ENCODE measurements around the gene CBLB.

CBLB gene

DNA sequence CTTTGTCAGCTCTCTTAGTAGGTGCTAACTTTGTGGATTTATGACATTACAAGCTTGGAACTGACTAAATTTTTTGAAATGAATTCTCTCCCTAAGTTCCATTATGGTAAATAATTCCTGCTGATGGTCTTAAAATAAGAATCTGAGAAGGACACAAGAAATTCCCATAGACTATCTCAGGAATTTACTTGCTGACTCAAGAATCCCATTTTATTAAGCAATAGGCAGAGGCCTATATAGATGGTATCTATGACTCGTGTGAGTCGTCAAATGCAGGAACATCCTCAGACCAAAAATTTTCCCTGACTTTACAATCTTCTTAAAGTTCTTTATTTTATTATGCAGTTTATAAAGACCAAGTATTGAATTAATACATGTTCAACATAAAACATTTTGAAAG, 30.7 kb upstream of the CBLB start:
- no peak for DNase-seq (ENCODE audit: low spot score)
- in situ Hi-C loops (cut with MboI; ENCODE audit: low pct_unique_long_range_greater_than_20kb, low sequenced_read_pairs, unreplicated experiment) = no loop called here

DNA sequence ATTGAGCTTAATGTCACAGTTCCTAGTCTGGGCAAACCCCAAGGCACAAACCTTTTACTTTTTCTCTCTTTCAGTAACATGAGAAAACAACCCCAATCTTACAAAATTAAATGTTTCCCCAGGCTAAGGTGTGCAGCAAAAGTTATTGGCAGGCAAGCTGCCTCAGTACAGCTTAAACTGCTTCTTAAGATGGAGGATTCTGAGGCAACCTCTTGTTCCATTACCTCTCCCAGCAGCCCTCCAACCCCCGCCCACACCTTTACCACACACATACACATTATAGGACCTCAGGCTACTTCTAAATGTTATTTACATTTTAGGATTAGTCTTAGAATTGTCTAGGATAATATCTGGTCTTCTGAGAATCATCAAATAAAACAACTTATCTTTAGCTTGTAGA, 22.3 kb upstream of the CBLB start:
- no peak for DNase-seq (ENCODE audit: low spot score)
- in situ Hi-C loops (cut with MboI; ENCODE audit: low pct_unique_long_range_greater_than_20kb, low sequenced_read_pairs, unreplicated experiment) = no loop called here
- TF ChIP-seq, protein P1, sequence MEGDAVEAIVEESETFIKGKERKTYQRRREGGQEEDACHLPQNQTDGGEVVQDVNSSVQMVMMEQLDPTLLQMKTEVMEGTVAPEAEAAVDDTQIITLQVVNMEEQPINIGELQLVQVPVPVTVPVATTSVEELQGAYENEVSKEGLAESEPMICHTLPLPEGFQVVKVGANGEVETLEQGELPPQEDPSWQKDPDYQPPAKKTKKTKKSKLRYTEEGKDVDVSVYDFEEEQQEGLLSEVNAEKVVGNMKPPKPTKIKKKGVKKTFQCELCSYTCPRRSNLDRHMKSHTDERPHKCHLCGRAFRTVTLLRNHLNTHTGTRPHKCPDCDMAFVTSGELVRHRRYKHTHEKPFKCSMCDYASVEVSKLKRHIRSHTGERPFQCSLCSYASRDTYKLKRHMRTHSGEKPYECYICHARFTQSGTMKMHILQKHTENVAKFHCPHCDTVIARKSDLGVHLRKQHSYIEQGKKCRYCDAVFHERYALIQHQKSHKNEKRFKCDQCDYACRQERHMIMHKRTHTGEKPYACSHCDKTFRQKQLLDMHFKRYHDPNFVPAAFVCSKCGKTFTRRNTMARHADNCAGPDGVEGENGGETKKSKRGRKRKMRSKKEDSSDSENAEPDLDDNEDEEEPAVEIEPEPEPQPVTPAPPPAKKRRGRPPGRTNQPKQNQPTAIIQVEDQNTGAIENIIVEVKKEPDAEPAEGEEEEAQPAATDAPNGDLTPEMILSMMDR (IDR thresholded peaks at IDR 0.05; ENCODE audit: extremely low read depth, insufficient read depth, missing control alignments) = no peak

More for the DNA sequence above, 30.7 kb upstream of the CBLB start:
- TF ChIP-seq, protein P1 (IDR thresholded peaks at IDR 0.05; ENCODE audit: extremely low read depth, insufficient read depth, missing control alignments) = no peak

DNA sequence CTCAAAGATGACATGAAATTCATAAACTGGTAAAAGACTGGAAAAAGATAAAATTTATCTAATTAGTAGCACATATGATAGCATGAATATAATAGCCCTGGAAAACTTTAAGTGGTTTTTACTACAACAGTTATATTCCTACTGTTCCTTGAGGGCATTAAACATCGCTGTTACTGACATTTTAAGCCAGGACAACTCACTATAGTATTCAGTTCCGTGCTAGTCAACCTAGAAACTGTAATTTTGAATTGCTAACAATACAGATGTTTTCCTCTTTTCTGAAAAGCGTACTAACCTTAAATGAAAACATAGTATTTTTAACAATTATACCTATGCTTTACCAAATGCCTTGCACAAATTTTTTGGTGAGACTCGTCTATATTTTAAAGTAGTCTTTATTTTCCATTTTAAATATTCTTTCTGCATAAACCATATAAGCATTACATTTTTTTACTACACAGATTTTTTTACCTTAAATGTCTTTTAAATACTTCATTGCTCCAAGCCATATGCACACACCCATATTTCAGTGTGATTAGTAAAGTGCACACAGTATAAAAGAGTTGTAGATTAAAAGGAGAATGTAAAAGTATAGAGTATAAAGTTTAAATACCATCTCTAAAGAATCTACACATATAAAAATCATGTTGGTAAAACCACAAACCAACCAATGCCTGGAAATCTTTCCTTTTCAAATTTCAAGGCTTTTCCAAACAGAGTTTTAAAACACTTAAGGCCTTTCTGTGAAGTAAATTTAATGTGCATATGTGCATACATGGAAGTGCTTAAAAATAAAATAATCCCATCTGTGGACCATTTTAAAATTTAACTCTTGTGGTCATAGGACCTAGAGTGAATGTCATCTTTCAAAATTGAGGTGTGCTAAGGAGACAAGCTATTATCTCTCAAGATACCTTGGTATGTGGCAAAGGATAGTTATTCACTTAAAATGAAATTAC, 20.1 kb upstream of the CBLB start:
- DNase-seq (ENCODE audit: low spot score) = no peak
- TF ChIP-seq, protein P1 (IDR thresholded peaks at IDR 0.05; ENCODE audit: extremely low read depth, insufficient read depth, missing control alignments) = no peak
- in situ Hi-C loops (cut with MboI; ENCODE audit: low pct_unique_long_range_greater_than_20kb, low sequenced_read_pairs, unreplicated experiment) = no loop called here

DNA sequence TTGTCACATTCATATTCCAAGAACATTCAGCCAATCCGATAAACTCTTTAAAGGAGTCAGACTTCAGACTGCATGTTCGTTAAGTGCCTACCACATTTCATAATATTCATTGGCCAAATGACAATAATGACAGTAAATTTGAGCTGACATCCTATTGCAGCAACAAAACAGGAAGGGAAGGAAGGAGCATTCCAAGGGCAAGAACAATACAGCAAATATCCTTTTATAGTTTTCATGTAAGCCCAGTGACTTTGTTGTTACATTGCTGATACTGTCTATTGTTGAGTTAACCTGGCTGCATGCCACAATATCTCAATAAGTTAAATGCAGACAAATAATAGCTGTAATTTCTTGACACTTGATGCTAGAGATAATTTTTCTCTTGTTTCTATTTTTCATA, 16.4 kb upstream of the CBLB start:
- TF ChIP-seq, protein P1 (IDR thresholded peaks at IDR 0.05; ENCODE audit: extremely low read depth, insufficient read depth, missing control alignments) = no peak
- DNase-seq (ENCODE audit: low spot score) = no peak
- in situ Hi-C loops (cut with MboI; ENCODE audit: low pct_unique_long_range_greater_than_20kb, low sequenced_read_pairs, unreplicated experiment) = no loop called here

DNA sequence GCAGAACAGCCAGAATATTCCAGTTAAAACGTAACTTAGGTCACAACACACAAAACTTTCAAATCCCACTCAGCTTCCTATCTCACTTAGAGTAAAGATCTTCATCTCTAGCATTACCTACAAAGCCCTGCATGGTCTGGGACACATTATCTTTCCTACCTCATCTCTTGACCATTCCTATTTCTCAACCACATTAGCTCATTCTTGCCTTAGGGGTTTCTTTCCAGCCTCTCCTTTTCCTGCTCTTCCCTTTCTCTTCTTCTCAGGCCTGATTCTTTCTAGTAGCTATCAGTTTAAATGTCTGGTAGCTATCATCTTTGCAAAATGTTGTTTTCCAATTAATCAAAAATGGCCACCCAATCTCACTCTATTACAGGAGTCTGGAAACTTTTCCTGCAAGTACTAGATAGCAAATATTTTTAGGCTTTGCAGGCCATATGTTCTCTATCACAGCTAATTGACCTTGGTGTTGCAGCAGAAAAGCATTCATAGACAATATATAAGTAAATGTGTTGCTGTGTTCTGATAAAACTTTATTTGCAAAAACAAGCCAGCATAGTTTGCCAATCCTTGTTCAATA, 15.1 kb upstream of the CBLB start:
- DNase-seq (ENCODE audit: low spot score) = no peak
- TF ChIP-seq, protein P1 (IDR thresholded peaks at IDR 0.05; ENCODE audit: extremely low read depth, insufficient read depth, missing control alignments) = no peak
- in situ Hi-C loops (cut with MboI; ENCODE audit: low pct_unique_long_range_greater_than_20kb, low sequenced_read_pairs, unreplicated experiment) = no loop called here

DNA sequence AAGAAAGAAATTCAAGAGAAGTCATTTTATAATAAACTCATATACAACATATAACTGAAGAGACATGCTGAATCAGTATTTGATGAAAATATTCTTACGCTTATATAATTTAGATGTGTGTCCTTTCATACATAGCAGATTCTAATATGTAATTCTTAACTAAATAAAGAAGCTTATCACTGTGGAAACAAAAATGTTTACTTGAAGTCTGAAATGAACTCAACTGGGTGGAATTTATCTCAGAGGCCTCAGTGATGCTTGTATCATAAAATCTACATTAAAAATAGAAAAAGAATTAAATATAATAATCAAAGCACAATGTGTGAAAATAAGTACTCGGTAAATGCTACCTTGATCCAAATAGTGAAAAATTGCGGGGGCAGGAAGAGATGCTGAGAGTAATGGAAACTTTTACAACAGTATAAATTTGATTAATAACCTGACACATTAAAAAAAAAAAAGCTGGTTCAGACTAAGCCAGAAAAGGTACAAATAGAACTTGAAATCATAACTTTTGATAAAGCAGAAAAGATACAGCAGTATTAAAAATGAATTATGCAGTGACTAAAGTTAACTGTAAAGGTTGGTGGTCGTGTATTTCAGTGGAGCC, 12.0 kb upstream of the CBLB start:
- TF ChIP-seq, protein P1 (IDR thresholded peaks at IDR 0.05; ENCODE audit: extremely low read depth, insufficient read depth, missing control alignments) = no peak
- no peak for DNase-seq (ENCODE audit: low spot score)
- in situ Hi-C loops (cut with MboI; ENCODE audit: low pct_unique_long_range_greater_than_20kb, low sequenced_read_pairs, unreplicated experiment) = no loop called here
